Activated naive CD4-positive, alpha-beta T cell treated with anti-CD3 and anti-CD28 coated beads for 36 hours (primary cell): ENCODE measurements around the gene SIRT3. TPM values are rescaled to one million over a fixed set of nuclear protein-coding genes. Genes with fewer than 3 reads are reported as not detected.
A peak's percentile ranks its signal among the peaks of the same experiment; 100 is the strongest.
"Not testable (repeated sequence)": the region's sequence is repeated elsewhere in the genome, so short reads cannot be mapped to it uniquely, and the experiment has no call there.

Source experiments
- CTCF ChIA-PET: fragments of 350-600 bp; sonication (Branson Sonifier 250); formaldehyde crosslinking; loops from one replicate; lab custom pipeline; 2021; ENCODE audit warnings: antibody characterized with exemption; lab: Charles Lee
- DNase-seq: peaks from one replicate; pipeline ENCODE4 v3.0.0-alpha.2; 2020
- H3K27ac Mint-ChIP-seq: one replicate; pipeline ENCODE4 v1.8.0; 2021; ENCODE audit warnings: mild to moderate bottlenecking, mixed read lengths
- H3K27me3 Mint-ChIP-seq: one replicate; pipeline ENCODE4 v1.8.0; 2021; ENCODE audit warnings: low read depth, mixed read lengths
- H3K36me3 Mint-ChIP-seq: one replicate; pipeline ENCODE4 v1.8.0; 2021; ENCODE audit warnings: low read depth, mixed read lengths
- H3K4me1 Mint-ChIP-seq: one replicate; pipeline ENCODE4 v1.8.0; 2021; ENCODE audit warnings: low read depth, mixed read lengths
- H3K4me3 Mint-ChIP-seq: one replicate; pipeline ENCODE4 v1.8.0; 2021; ENCODE audit warnings: mild to moderate bottlenecking, moderate library complexity, mixed read lengths
- H3K9me3 Mint-ChIP-seq: one replicate; pipeline ENCODE4 v1.8.0; 2021; ENCODE audit warnings: mixed read lengths
- intact Hi-C: fragments of 100-400 bp; cut with micrococcal nuclease; formaldehyde crosslinking; loops from one replicate; pipeline ENCODE4 v1.15.1; 2023
- total RNA-seq, 2 experiments: library from RNA; stranded (reverse); gene quantifications; one replicate each; pipeline ENCODE4 v1.2.3, GENCODE V29; 2021

The SIRT3 gene
- total RNA-seq, 2 experiments from 2014 or later = 16.1 to 20.1 TPM

DNA sequence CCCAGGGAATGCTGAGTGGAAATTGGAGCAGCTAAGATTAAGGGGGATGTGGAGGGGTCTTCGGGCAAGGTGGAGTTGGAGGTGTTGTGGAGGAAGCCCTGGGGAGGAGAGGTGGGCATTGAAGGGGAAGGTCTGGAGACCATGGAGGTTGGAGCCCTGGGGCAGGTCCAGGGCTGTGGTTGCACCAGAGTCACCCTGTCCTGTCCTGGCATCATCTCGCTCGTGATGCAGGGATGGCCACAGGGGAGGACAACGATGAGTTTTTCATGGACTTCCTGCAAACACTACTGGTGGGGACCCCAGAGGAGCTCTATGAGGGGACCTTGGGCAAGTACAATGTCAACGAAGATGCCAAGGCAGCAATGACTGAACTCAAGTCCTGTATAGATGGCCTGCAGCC is 42.7 kb downstream of the SIRT3 start:
- CTCF ChIA-PET, H3K27me3 Mint-ChIP-seq, H3K4me1 Mint-ChIP-seq, H3K9me3 Mint-ChIP-seq, H3K27ac Mint-ChIP-seq, intact Hi-C loops, H3K36me3 Mint-ChIP-seq, H3K4me3 Mint-ChIP-seq, DNase-seq: not testable (repeated sequence)

DNA sequence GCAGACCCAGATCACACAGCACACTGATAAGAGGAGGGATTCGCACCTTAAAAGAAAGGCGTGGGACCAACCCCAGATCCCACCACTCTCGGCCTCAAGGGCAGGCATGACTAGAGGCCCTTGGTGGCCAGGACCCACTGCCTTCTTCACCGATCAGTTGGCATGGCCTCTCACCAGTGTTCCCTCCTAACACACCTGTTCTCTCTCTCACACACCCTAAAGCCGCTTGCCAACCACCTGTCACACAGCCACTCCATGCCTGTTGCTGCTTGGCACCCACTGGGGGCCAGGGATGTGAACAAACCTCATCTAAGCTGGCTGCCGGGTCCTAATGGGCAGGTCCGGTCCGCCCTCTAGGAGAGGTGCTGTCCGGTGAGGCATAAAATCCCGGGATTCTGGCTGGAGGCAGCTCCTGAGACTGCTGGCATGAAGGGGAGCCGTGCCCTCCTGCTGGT is 43.4 kb downstream of the SIRT3 start, which contains the start of gene SCGB1C1:
Gene SCGB1C1, plus strand, starts transcription at position 405 of the 455 bp plus-strand sequence. Its CDS starts 22 bp downstream, at position 427.
- intact Hi-C loops, H3K4me3 Mint-ChIP-seq, H3K36me3 Mint-ChIP-seq, H3K27me3 Mint-ChIP-seq, H3K4me1 Mint-ChIP-seq, H3K9me3 Mint-ChIP-seq, DNase-seq, H3K27ac Mint-ChIP-seq: not testable (repeated sequence)
- CTCF ChIA-PET = interaction anchor here (1.7 kb wide), 1 partner anchor 13 kb away, joined by 3 read pairs; no protein-coding TSS in a partner anchor

DNA sequence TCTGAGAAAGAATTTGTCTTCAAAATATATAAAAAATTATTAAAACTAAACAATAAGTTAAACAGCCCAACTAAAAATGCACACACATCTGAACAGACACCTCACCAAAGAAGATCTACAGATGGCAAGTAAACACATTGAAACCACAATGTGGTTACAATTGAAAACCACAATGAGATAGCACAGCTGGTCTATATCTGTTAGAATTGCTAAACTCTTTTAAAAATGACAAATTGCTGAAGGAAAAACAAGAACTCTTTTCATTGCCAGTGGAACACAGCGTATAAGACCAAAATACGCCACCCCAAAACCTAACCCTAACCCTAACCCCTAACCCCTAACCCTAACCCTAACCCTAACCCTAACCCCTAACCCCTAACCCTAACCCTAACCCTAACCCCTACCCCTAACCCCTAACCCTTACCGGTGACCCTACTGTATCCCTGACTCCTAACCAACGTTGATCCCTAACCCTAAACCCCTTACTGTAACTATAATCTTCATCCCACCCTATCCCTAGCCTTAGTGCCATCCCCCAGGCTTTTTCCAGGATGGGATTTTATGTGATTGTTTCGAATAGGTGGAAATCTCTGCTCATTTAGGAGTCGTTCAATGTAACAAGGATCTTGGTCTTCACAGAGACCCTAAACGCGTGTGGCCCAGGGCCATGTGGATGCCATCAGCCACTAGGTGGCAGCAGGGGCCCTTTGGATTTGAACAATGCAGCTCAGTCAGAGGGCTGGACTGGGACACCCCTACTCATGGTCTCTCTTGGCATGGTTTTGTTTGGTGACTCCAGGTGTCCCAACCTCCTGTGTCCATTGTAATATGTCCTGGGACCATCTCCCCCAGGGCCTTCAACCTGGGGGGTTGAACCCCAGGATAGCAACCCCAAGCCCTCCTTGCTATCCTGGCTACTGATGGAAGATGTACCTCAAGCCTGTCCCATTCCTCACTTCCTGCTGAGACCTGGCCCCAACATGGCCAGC is 44.4 kb downstream of the SIRT3 start:
- H3K27me3 Mint-ChIP-seq, intact Hi-C loops, H3K4me3 Mint-ChIP-seq, H3K4me1 Mint-ChIP-seq, H3K9me3 Mint-ChIP-seq, H3K27ac Mint-ChIP-seq, H3K36me3 Mint-ChIP-seq: not testable (repeated sequence)
- peak; percentile 56 for DNase-seq
- CTCF ChIA-PET = interaction anchor here (1.2 to 1.7 kb wide), 2 partner anchors 13 to 168 kb away, joined by 3 read pairs; no protein-coding TSS in a partner anchor

DNA sequence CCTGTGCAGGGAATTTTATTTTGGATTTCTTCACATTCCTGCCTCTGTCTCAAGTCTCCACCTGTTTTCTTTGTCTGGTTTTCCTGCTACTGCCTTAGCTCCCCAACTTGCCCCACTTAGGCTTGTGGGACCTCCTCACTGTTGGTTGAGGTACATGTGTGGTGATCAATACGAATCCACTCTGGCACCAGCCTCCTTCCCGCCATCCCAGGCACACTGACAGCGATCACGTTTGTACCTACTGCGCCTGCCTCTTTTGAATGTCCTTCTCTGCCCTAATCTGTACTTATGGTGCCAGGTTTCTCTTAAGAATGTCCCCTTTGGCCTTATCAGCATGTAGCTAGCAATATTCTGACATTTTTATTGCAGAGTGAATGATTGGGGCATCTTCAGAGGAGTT is 45.6 kb downstream of the SIRT3 start:
- H3K27ac Mint-ChIP-seq, H3K36me3 Mint-ChIP-seq, H3K9me3 Mint-ChIP-seq, DNase-seq, intact Hi-C loops, H3K27me3 Mint-ChIP-seq, H3K4me3 Mint-ChIP-seq, CTCF ChIA-PET, H3K4me1 Mint-ChIP-seq: not testable (repeated sequence)

DNA sequence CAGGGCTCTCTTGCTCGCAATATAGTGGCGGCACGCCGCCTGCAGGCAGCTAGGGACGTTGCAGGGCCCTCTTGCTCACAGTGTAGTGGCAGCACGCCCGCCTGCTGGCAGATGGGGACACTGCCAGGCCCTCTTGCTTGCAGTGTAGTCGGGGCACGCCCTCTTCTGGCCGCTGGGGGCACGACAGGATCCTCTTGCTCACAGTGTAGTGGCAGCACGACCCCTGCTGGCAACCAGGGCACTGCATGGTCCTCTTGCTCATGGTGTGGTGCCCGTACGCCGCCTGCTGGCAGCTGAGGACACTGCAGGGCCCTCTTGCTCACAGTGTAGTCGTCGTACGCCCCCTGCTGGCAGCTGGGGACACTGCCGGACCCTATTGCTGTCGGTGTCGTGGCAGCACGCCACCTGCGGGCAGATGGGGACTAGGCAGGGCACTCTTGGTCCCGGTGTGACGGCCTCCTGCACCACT is 46.3 kb downstream of the SIRT3 start:
- not testable (repeated sequence) for H3K4me1 Mint-ChIP-seq

DNA sequence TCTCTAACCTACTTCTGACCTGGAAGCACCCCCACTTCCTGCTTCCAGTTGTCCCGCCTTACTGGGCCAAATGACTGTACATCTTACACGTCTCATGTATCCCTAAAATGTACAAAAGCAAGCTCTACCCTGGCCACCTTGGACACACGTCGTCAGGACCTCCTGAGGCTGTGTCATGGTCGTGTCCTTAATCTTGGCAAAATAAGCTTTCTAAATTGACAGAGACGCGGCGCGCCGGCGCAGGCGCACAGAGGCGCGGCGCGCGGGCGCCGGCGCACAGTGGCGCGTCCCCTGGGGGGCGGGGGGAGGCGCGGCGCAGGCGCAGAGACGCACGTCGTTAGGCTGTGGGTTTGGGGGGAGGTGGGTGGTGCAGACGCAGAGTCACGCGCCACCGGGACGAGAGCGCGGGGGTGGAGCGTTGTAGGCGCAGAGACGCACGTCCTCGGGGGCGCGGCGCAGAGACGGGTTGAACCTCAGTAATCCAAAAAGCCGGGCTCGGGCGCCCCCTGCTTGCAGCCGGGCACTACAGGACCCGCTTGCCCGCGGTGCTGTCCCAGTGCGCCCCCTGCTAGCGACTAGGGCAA is 46.9 kb downstream of the SIRT3 start:
- H3K4me1 Mint-ChIP-seq, H3K27ac Mint-ChIP-seq, CTCF ChIA-PET, intact Hi-C loops, H3K4me3 Mint-ChIP-seq, H3K9me3 Mint-ChIP-seq, H3K36me3 Mint-ChIP-seq, H3K27me3 Mint-ChIP-seq: not testable (repeated sequence)
- peak; percentile 4 for DNase-seq

More for the DNA sequence above, 46.3 kb downstream of the SIRT3 start:
- CTCF ChIA-PET, H3K27ac Mint-ChIP-seq, H3K4me3 Mint-ChIP-seq, intact Hi-C loops, H3K36me3 Mint-ChIP-seq, H3K27me3 Mint-ChIP-seq, H3K9me3 Mint-ChIP-seq: not testable (repeated sequence)
- DNase-seq = peak; percentile 67

DNA sequence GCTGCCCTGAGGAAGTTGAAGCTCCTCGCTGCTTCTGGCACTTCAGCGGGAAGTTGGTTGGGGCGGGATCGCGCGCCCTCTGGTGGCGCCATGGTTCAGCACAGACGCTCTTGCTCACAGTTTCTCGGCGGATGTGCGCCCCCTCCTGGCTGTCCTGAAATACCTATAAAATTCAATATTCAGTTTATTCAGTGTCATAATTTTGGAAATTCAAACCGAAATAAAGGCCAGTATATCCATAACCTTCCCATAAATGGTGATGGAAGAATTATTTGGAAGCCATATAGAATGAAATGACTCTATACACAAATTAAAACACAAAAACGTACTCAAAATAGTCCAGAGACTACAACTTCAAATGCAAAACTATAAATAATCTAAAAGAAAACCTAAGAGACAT is 55.9 kb downstream of the SIRT3 start:
- DNase-seq, H3K36me3 Mint-ChIP-seq, CTCF ChIA-PET, H3K27ac Mint-ChIP-seq, H3K27me3 Mint-ChIP-seq, H3K4me1 Mint-ChIP-seq, H3K9me3 Mint-ChIP-seq, intact Hi-C loops: not testable (repeated sequence)
- peak overlapping the region; percentile 26 for H3K4me3 Mint-ChIP-seq

Other genes with a start within 250 kb of the SIRT3 start
- not detected for gene SCGB1C1, start 43.3 kb downstream of the SIRT3 start, total RNA-seq
- gene BET1L, start 28.9 kb downstream of the SIRT3 start, total RNA-seq = 10 to 100 TPM; 50.4 to 51.6 TPM
- gene RIC8A, start 28.6 kb downstream of the SIRT3 start, total RNA-seq = 10 to 100 TPM; 74.9 to 85.0 TPM
- gene PSMD13, start 634 bp upstream of the SIRT3 start, total RNA-seq = 100 to 1,000 TPM; 206 to 210 TPM
- 1 to 10 TPM; 1.2 to 1.5 TPM for gene NLRP6, start 42.1 kb upstream of the SIRT3 start, total RNA-seq
- 100 to 1,000 TPM in 1 of 2 experiments, 10 to 100 TPM in 1; 99.6 to 101 TPM for gene PGGHG, start 52.8 kb upstream of the SIRT3 start, total RNA-seq
- gene IFITM5, start 63.2 kb upstream of the SIRT3 start, total RNA-seq = not detected
- gene IFITM2, start 71.5 kb upstream of the SIRT3 start, total RNA-seq = 100 to 1,000 TPM; 760 to 802 TPM
- 100 to 1,000 TPM; 359 to 378 TPM for gene IFITM1, start 77.7 kb upstream of the SIRT3 start, total RNA-seq
- 10 to 100 TPM; 54.5 to 56.6 TPM for gene IFITM3, start 84.5 kb upstream of the SIRT3 start, total RNA-seq
- gene B4GALNT4, start 133.2 kb upstream of the SIRT3 start, total RNA-seq = 1 to 10 TPM; 4.1 to 5.2 TPM
- not detected for gene PKP3, start 157.9 kb upstream of the SIRT3 start, total RNA-seq
- gene SIGIRR, start 178.7 kb upstream of the SIRT3 start, total RNA-seq = 10 to 100 TPM; 38.0 to 38.8 TPM
- 10 to 100 TPM; 28.9 to 31.0 TPM for gene ANO9, start 205.7 kb upstream of the SIRT3 start, total RNA-seq
- 10 to 100 TPM; 12.1 to 15.0 TPM for gene PTDSS2, start 213.9 kb upstream of the SIRT3 start, total RNA-seq